HG03469 (cell line): ENCODE measurements around the gene NR6A1.

Source experiments
- ATAC-seq: cut with Tn5 transposase; IDR thresholded peaks from one replicate; pipeline ENCODE4 v1.9.1; 2021; ENCODE audit warnings: mild to moderate bottlenecking, moderate library complexity, moderate number of reproducible peaks; ENCODE audit not compliant: unreplicated experiment

NR6A1 gene

DNA sequence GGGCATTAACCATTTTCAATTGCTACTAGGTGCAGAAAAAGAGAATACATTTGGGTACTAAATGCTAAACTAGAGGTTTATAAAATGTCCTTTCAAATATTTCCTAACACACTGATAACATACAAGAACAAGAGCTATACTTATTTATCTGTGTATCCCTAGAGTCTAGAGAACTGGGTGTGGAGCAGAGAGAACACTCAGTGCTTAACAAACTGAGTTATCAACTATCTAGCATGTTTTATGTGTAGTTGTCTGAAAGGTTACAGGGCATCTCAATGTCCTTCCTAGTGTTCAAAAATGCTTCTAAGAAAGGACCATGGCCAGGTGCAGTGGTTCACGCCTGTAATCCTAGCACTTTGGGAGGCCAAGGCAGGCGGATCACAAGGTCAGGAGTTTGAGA lies 40.3 kb downstream of the NR6A1 start:
- no peak for ATAC-seq

GRCh38 chr9:124726886-124727285 lies 44.2 kb downstream of the NR6A1 start:
- ATAC-seq, result no peak

- ATAC-seq, result no peak
Measured at GRCh38 chr9:124725068-124725452, 46.1 kb downstream of the NR6A1 start.

GRCh38 chr9:124724415-124725067 lies 46.6 kb downstream of the NR6A1 start:
- no peak for ATAC-seq

DNA sequence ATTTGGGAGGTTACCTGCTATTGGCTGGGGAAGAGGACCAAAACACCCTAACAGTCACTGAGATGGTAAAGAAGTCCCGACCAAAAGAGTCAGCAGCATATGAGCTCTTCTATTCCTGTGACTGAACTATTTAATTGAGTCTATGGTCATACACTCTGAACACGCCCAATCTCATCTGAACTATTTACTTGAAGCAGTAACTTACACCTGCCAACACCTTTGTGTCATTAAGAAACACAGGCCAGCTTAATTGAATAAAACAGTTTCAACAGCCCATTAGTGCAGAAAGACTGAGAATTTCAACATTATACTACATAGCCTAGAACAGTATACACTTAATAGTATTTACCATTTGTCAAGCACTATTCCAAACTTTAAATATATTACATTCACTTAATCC lies 47.8 kb downstream of the NR6A1 start:
- ATAC-seq, result no peak

GRCh38 chr9:124721109-124721906 lies 49.8 kb downstream of the NR6A1 start:
- ATAC-seq, result no peak

- no peak for ATAC-seq
Measured at GRCh38 chr9:124720429-124721108, 50.5 kb downstream of the NR6A1 start.

DNA sequence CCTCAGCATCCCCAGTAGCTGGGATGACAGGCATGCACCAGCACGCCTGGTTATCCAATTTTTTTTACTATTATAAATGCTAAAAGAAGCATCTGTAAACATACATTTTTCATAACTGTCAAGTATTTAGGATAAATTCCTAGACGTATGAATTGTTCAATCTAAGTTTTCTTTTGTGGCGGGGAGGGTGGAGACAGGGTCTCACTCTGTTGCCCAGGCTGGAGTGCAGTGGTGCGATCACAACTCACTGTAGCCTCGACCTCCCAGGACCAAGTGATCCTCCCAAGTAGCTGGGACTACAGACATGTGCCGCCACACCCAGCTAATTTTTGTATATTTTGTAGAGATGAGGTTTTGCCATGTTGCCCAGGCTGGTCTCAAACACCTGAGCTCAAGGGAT lies 52.2 kb downstream of the NR6A1 start:
- ATAC-seq, result no peak

- no peak for ATAC-seq
Measured at GRCh38 chr9:124717597-124717996, 53.5 kb downstream of the NR6A1 start.

DNA sequence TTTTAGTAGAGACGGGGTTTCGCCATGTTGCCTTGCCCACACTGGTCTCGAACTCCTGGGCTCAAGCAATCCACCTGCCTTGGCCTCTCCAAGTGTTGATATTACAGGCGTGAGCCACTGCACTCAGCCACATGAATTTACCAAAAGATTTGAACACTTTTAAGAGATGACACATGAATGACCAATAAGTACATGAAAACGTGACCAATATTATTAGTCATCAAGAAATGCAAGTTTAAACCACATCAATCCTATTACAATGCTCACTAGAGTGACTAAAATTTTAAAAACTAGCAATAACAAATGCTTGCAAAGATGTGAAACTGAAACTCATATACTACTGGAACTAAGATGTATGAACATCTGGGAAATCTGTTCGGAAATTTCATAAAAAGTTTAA lies 54.3 kb downstream of the NR6A1 start:
- no peak for ATAC-seq

DNA sequence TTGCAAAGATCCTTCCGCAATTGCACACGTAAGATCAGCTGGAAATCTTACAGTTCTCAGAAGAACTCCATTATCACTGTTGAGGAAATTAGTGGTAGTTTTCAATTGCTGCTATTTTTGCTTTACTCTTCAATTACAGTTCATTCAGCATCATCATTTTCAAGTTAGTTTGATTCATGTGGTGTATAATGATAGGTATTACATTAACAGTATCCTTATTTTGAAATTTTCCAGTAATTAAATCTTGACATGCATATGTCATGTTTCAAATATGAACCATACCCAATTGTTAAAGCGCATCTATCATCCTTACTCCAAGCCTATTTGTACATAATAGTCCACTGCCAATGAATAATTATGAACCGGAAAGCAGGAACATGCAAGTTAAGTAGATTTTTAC lies 60.3 kb downstream of the NR6A1 start:
- no peak for ATAC-seq

- ATAC-seq, result no peak
Measured at GRCh38 chr9:124709292-124709690, 61.8 kb downstream of the NR6A1 start.

- no peak for ATAC-seq
Measured at GRCh38 chr9:124708633-124709291, 62.3 kb downstream of the NR6A1 start.

- no peak for ATAC-seq
Measured at GRCh38 chr9:124708074-124708473, 63.0 kb downstream of the NR6A1 start.

DNA sequence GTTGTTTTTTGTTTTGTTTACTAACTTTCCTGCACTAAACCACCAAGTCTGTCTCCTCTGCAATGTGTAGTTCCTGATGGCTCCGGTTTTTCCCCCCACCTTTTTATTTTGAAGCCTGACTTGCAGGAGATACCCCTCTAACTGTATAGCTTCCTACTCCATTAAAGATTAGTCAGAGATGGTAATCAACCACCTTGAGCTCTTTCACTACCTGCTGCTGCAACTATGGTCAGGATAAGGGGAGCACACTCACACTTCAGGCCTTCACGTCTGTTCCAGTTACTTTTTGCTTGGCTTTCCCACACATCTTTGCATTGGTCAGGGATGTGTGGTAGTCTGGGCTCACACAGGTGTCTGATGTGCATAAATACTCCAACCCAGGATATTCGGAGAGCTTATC lies 63.4 kb downstream of the NR6A1 start:
- ATAC-seq, result no peak

- no peak for ATAC-seq
Measured at GRCh38 chr9:124706685-124707084, 64.4 kb downstream of the NR6A1 start.

DNA sequence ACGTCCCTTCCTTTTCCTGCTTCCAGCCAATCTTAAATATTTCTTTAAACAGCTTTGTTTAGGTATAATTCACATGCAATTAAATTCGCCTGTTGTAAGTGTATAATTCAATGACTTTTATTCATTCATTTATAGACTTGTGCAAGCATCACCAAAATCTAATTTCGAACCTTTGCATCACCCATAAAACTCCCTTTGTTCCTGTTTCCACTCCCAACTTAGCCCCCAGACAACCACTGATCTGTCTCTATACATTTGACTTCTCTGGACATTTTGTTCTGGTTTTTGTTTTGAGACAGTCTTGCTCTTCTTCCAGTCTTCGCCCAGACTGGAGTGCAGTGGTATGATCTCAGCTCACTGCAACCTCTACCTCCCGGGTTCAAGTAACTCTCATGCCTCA lies 71.5 kb downstream of the NR6A1 start:
- ATAC-seq, result no peak

GRCh38 chr9:124698265-124698664 lies 72.8 kb downstream of the NR6A1 start:
- ATAC-seq, result no peak

- ATAC-seq, result no peak
Measured at GRCh38 chr9:124697326-124698200, 73.5 kb downstream of the NR6A1 start.

GRCh38 chr9:124696101-124696500 lies 75.0 kb downstream of the NR6A1 start:
- no peak for ATAC-seq
